AG04449 (cell line): ENCODE measurements around the gene TTYH1.

Experiments
- CTCF ChIA-PET: fragments of 350-600 bp; formaldehyde crosslinking; extraction: SDS; loops from one replicate; lab custom pipeline; 2021; ENCODE audit warnings: antibody characterized with exemption; lab: Yijun Ruan, JAX
- POLR2A ChIA-PET: fragments of 400-600, 350-600 bp; formaldehyde crosslinking; extraction: SDS; loops from one replicate; lab custom pipeline; 2020; ENCODE audit warnings: antibody characterized with exemption, inconsistent platforms; lab: Yijun Ruan, JAX
- DNase-seq: peaks from one replicate; pipeline ENCODE4 v3.0.0-alpha.2; 2010; ENCODE audit warnings: low read depth, low spot score
- H3K4me3 ChIP-seq: 2 replicates; pipeline ENCODE4 v1.5.1; 2011; ENCODE audit warnings: low read depth, mild to moderate bottlenecking, control low read depth, low read length
- TF ChIP-seq, protein P1 (sequence below): IDR thresholded peaks from one replicate; pipeline ENCODE4 v1.5.1; 2011; ENCODE audit warnings: mild to moderate bottlenecking, moderate library complexity, low read length, control low read depth, inconsistent platforms; ENCODE audit not compliant: insufficient read depth; ENCODE audit errors: missing control alignments

The TTYH1 gene

DNA sequence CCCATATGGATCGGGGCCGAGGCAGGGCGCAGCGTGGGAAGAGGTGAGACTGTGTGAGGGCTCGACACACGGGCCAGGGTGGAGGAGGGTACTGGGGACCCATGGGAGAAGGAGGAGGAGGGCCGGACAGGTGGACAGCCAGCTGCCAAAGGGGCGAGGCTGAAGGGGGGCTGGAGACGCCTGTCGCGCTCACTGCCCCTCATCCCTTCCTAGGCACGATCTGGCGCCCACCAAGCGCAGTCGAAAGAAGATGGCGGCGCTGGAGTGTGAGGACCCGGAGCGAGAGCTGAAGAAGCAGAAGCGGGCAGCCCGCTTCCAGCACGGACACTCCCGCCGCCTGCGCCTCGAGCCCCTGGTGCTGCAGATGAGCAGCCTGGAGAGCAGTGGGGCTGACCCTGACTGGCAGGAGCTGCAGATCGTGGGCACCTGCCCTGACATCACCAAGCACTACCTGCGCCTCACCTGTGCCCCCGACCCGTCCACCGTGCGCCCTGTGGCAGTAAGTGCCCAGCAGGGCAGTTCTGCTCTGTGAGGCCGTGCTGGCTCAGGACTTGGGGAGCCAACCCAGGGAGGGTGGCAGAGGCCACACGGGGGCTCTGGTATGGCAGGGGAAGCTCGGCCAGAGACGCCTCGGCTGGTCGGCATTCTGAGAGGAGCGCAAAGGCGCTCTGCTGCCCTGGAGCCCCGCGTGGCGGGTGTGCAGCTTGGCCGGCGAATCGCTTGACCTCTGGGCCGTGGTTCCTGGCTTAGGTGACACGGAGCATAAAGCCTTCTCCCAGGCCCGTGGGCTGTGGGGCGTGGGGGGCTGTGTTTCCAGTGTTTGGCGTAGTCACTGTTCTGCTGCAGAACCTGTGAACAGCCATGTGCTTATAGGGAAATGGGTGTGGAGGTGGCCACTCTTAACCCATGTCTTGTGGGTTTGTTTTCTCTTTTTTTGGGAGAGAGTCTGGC is 41.4 kb downstream of the TTYH1 start:
- DNase-seq, result no peak
- POLR2A ChIA-PET, result interaction anchor here (0.7 kb wide), 1 partner anchor 673 kb away, joined by 3 read pairs; no protein-coding TSS in a partner anchor
- TF ChIP-seq, protein P1, sequence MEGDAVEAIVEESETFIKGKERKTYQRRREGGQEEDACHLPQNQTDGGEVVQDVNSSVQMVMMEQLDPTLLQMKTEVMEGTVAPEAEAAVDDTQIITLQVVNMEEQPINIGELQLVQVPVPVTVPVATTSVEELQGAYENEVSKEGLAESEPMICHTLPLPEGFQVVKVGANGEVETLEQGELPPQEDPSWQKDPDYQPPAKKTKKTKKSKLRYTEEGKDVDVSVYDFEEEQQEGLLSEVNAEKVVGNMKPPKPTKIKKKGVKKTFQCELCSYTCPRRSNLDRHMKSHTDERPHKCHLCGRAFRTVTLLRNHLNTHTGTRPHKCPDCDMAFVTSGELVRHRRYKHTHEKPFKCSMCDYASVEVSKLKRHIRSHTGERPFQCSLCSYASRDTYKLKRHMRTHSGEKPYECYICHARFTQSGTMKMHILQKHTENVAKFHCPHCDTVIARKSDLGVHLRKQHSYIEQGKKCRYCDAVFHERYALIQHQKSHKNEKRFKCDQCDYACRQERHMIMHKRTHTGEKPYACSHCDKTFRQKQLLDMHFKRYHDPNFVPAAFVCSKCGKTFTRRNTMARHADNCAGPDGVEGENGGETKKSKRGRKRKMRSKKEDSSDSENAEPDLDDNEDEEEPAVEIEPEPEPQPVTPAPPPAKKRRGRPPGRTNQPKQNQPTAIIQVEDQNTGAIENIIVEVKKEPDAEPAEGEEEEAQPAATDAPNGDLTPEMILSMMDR, result no peak
- CTCF ChIA-PET, result no interaction called here
- H3K4me3 ChIP-seq, result no peak overlapping the region

DNA sequence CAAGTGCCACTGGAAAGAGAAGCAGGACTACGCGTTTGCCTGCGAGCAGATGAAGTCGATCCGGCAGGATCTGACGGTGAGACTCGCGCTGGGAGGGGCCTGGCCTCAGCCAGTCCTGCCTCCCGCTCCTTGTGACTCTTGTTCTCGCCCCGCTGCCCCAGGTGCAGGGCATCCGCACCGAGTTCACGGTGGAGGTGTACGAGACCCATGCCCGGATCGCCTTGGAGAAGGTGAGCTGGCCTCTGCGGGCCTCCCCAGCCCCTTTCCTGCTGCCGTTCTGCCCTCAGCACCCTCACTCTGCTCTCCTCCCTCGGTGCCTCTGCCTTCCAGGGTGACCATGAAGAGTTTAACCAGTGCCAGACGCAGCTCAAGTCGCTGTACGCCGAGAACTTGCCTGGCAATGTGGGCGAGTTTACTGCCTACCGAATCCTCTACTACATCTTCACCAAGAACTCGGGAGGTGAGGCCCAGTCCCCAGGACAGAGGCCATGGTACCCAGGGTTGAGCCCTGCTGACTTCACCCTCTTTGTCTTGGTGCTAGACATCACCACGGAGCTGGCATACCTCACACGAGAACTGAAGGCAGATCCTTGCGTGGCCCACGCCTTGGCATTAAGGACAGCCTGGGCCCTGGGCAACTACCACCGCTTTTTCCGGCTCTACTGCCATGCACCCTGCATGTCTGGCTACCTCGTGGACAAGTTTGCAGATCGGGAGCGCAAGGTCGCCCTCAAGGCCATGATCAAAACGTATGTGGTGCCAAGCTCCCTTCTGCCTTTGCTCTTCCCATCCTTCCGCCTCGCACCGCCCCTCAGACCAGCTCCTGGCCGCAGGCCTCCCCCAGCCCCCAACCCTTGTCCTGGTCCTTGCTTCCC is 42.7 kb downstream of the TTYH1 start:
- TF ChIP-seq, protein P1, result no peak
- H3K4me3 ChIP-seq, result no peak overlapping the region
- DNase-seq, result no peak
- CTCF ChIA-PET, result interaction anchor here (0.9 to 1.7 kb wide), 2 partner anchors 8 to 19 kb away, joined by 3 to 5 read pairs; no protein-coding TSS in a partner anchor
- POLR2A ChIA-PET, result interaction anchor here (3.3 kb wide), 1 partner anchor 9 kb away, joined by 29 read pairs; the partner anchor contains the start of gene LENG8

DNA sequence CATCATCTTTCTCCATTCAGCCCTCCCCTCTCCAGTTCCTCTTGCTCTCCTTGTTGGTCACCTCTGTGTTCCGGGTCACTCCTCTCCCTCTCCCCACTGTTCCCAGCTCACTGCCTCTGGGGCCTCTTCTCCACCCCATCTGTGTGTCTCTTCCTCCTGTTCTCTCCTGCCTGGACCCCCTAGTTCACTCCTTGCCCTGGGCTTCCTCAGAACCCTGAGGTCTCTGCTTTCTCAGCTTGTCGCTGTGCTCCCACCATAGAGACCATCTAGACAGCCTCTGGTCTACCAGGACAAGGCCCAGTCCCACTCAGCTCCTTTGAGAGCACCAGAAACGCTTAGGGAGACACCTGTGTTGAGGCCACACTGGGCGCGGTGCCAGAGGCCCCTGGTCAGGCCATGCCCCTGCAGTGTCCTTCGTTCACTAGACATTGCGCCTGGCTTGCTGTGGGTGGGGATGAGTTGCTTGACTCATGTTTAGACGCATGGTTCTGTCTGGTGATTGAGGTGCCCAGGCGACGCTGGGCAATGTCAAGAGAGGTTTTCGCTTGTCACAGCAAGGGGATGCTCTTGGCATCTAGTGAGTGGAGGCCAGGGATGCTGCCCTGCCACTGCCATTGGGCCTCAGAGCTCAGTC is 43.5 kb downstream of the TTYH1 start:
- no peak for DNase-seq
- TF ChIP-seq, protein P1, result no peak
- H3K4me3 ChIP-seq, result no peak overlapping the region
- CTCF ChIA-PET, result interaction anchor here (0.9 to 1.7 kb wide), 3 partner anchors 9 to 20 kb away, joined by 3 to 5 read pairs (median 3); no protein-coding TSS in a partner anchor
- POLR2A ChIA-PET, result interaction anchor here (3.3 kb wide), 1 partner anchor 10 kb away, joined by 29 read pairs; the partner anchor contains the start of gene LENG8

DNA sequence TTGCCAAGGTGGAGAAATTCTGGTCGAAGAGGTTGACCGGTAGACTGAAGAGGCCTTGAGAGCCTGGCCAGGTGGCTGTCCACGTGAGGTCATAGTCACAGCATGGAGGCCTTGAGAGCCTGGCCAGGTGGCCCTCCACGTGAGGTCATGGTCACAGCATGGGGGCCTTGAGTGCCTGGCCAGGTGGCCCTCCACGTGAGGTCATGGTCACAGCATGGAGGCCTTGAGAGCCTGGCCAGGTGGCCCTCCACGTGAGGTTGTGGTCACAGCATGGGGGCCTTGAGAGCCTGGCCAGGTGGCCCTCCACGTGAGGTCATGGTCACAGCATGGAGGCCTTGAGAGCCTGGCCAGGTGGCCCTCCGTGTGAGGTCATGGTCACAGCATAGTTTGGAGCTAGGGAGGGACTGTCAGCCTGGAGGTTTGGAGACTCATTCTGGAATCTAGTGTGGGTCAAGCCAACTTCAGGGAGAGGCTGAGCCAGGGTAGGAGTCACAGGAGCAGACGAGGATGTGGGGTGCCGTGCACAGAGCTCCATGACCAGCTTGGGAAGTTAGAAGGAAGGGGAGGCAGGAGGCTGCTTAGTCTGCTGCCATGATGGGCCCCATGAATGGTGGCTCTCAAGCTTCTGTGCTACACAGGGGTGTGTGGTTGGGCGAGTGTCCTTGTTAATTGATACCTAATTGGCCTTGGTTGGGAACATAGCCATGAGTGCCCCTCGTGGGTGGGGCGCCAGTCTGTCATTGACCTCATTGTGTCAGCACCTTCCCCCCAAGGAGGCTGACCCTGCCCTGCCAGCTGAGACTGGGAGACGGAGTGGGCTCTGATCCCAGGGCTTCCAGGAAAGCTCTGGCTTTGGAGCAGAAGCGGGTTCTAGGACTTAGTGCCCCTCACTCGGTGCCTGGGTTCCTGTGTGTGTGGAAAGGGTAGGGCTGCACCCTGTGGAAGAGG is 44.3 kb downstream of the TTYH1 start:
- H3K4me3 ChIP-seq, result no peak overlapping the region
- ChIA-PET CTCF (interaction anchor here (0.9 to 1.7 kb wide), 3 partner anchors 8 to 21 kb away, joined by 3 to 5 read pairs (median 5); no protein-coding TSS in a partner anchor), POLR2A (interaction anchor here (3.3 kb wide), 1 partner anchor 11 kb away, joined by 29 read pairs; the partner anchor contains the start of gene LENG8)
- no peak for DNase-seq
- TF ChIP-seq, protein P1, result no peak
